ENCODE measurements around the gene RNF138.

DNA sequence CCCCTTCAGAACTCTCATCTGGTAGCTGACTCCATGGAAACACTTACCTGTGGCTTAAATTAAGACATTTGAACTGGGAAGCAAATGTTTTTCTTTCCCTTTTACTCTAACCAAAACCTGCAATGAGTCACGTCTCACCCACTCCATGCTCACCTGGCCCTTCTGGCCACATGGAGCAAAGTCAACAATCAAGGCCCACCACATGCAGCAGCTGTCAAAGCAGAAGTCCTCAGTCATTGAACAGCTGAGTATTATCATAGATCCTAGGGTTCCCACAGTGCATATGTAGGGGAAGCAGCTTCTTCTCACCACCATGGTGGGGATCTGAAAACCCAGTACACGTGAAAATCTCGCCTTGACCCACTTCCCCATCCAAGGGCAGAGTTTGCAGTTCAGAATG, 85.9 kb downstream of the RNF138 start:
- TF ChIP-seq, protein P1, sequence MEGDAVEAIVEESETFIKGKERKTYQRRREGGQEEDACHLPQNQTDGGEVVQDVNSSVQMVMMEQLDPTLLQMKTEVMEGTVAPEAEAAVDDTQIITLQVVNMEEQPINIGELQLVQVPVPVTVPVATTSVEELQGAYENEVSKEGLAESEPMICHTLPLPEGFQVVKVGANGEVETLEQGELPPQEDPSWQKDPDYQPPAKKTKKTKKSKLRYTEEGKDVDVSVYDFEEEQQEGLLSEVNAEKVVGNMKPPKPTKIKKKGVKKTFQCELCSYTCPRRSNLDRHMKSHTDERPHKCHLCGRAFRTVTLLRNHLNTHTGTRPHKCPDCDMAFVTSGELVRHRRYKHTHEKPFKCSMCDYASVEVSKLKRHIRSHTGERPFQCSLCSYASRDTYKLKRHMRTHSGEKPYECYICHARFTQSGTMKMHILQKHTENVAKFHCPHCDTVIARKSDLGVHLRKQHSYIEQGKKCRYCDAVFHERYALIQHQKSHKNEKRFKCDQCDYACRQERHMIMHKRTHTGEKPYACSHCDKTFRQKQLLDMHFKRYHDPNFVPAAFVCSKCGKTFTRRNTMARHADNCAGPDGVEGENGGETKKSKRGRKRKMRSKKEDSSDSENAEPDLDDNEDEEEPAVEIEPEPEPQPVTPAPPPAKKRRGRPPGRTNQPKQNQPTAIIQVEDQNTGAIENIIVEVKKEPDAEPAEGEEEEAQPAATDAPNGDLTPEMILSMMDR (IDR thresholded peaks at IDR 0.05) = no peak
- no peak for TF ChIP-seq POLR2A (IDR thresholded peaks at IDR 0.05)
- TF ChIP-seq EP300 (IDR thresholded peaks at IDR 0.05; ENCODE audit: low read depth) = no peak

Data from transverse colon (tissue), 3 donors.